ENCODE results near the gene RPL26. TPM values are rescaled to one million over a fixed set of nuclear protein-coding genes. Genes with fewer than 3 reads are reported as not detected.
A peak's percentile ranks its signal among the peaks of the same experiment; 100 is the strongest.
"Not testable (repeated sequence)": the region's sequence is repeated elsewhere in the genome, so short reads cannot be mapped to it uniquely, and the experiment has no call there.

RPL26 gene
- total RNA-seq, 2 donors from 2014 or later: 2,731 to 2,885 TPM

DNA sequence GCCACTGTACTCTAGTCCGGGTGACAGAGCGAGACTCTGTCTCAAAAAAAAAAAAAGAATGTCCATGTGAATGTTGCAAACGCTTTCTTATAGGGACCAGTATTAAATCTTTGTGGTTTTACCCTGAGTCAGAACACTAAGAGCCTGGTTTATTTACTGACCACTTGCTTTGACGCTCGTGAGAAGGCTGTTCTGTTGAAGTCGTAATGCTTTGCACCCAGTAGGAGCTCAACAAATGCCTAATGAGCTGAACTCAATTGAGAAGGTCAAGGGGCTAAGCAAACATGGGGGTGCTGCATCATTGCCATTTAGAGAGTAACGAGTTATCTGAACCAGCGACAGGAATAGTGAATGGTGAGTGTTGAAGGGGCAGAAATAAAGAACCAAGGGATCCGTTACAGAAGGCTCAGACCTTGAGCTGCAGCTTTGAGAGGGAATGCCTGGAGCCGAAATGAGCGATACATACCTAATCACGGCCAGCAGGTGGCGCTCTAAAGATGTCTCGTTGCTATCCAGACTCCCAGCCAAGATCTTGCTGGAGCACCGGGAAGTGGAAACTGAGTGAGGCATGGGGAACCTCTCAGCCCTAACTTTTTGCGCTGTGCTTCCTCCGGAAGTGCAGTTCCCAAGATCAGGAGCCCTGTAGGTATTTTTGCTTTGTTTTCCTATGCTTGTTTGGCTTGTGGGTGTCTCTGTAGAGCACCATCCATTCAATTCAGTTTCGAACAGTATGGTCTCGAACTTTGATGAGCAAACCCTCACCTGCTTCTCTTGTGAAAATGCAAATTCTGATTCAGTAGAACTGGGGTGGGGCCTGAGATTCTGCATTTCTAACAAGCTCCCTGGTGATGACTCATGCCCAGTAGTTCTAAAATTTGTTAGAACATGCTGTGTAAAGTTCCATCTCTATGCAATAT is 27.2 kb upstream of the RPL26 start:
- no peaks in the 10 kb centered on the region for H3K36me3 Mint-ChIP-seq (ENCODE audit: low read depth)
- H3K4me1 Mint-ChIP-seq: peaks cover 21% of the 10 kb centered on the region
- peak overlapping the region; percentile 31 for H3K4me3 Mint-ChIP-seq
- H3K9me3 ChIP-seq (ENCODE audit: control insufficient read depth, low read length, poor library complexity, severe bottlenecking): no peaks in the 10 kb centered on the region
- H3K27me3 Mint-ChIP-seq: peaks cover 35% of the 10 kb centered on the region
- no peak overlapping the region for H3K27ac Mint-ChIP-seq
- DNase-seq (peak; percentile 67 to 76 (median 71)), ATAC-seq (peak; percentile 73)

DNA sequence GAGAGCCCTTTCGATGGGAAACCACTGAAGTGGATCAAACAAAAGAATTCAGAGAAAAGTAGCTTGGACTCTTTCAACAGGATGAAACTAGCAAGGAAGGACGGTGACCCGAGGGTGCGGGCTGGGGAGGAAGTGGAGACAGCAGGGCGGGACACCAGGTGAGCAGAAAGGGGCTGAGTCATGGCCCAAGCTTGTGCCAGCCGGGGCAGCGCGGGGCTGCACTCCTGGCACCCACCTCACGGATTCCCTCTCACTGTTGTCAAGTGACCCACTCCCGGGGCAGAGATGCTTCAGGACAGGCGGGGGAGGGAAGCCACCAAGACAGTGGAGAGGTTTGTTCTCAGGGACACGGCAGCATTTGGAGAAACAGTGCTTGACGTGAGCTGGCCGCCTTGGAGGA is 25.4 kb upstream of the RPL26 start:
- peaks cover 14% of the 10 kb centered on the region for H3K4me1 Mint-ChIP-seq
- H3K36me3 Mint-ChIP-seq (ENCODE audit: low read depth): no peaks in the 10 kb centered on the region
- no peak overlapping the region for H3K4me3 Mint-ChIP-seq
- peaks cover 46% of the 10 kb centered on the region for H3K27me3 Mint-ChIP-seq
- no peak for ATAC-seq
- H3K27ac Mint-ChIP-seq: peak overlapping the region; percentile 19
- H3K9me3 ChIP-seq (ENCODE audit: control insufficient read depth, low read length, poor library complexity, severe bottlenecking): no peaks in the 10 kb centered on the region
- no peak for DNase-seq

DNA sequence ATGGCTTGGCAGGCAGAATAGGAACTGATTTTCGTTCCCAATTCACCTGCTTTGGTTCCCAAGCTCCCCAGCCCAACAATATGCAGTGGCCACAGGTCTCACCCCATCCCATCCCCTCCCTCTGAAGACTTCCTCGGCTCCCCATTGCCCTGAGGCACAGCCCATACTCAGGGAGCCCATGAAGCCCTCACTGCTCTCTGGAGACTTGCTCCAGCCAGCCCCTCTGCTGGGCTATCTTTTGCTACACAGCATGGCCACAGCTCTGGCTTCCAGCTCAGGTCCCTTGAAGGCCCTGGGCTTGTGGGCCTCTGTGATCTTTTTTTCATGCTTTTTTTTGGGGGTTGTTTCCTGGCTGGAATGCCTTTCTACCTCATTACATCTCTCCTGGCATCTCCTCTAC is 23.2 kb upstream of the RPL26 start:
- H3K9me3 ChIP-seq (ENCODE audit: control insufficient read depth, low read length, poor library complexity, severe bottlenecking): no peaks in the 10 kb centered on the region
- DNase-seq (no peak), ATAC-seq (no peak)
- H3K27ac Mint-ChIP-seq: no peak overlapping the region
- no peak overlapping the region for H3K4me3 Mint-ChIP-seq
- no peaks in the 10 kb centered on the region for H3K36me3 Mint-ChIP-seq (ENCODE audit: low read depth)
- H3K27me3 Mint-ChIP-seq: peaks cover 60% of the 10 kb centered on the region
- peaks cover 8% of the 10 kb centered on the region for H3K4me1 Mint-ChIP-seq

DNA sequence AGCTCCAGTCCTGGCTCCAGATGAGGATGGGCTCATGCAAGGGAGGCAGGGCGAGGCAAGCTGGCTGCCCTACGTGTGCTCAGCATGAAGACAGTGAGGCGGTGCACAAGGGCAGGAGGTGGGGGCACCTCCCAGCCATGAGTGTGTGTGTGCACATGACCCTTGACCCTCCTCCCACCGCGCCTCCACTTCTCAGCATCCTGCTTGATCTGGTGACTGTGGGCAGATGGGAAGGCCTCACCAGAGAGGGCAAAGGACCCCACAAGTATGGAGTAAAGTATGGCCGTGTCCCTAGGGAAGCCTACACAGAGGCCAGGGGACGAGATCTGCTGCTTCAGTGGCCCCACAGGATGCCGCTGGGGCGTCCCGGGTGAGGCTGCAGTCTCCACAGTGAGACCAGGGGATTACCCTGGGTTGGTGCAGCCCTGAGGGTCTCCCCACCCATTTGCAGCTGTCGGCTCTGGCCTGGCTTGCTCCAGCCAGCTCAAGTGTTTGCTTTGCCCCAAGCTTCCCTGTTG is 22.6 kb upstream of the RPL26 start:
- Mint-ChIP-seq H3K4me1 (peaks cover 8% of the 10 kb centered on the region), H3K27ac (no peak overlapping the region), H3K4me3 (no peak overlapping the region), H3K27me3 (peaks cover 63% of the 10 kb centered on the region), H3K36me3 (ENCODE audit: low read depth) (peaks cover 3% of the 10 kb centered on the region)
- no peak for DNase-seq
- no peak for ATAC-seq
- no peaks in the 10 kb centered on the region for H3K9me3 ChIP-seq (ENCODE audit: control insufficient read depth, low read length, poor library complexity, severe bottlenecking)

DNA sequence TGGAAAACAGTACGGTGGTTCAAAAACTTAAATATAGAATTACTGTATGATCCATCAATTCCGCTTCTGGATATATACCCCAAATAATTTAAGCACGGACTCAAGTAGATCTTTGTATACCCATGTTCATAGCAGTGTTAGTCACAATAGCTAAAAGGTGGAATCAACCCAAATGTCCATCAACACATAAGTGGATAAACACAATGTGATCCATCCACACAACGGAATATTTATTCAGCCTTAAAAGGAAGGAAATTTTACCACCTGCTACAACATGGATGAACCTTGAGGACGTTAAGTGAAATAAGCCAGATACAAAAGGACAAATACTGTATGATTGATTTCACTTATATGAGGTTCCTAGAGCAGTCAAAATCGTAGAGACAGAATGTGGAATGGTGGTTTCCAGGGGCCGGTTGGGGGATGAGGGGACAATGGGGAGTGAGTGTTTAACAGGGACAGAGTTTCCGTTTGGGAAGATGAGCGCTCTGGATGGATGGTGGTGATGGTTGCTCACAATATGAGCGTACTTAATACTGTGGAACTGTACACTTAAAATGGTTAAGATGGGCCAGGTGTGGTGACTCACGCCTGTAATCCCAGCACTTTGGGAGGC is 20.0 kb upstream of the RPL26 start:
- ATAC-seq (no peak), DNase-seq (no peak)
- Mint-ChIP-seq H3K27ac (no peak overlapping the region), H3K4me1 (peaks cover 2% of the 10 kb centered on the region), H3K27me3 (peaks cover 57% of the 10 kb centered on the region), H3K4me3 (no peak overlapping the region), H3K36me3 (ENCODE audit: low read depth) (peaks cover 3% of the 10 kb centered on the region)
- no peaks in the 10 kb centered on the region for H3K9me3 ChIP-seq (ENCODE audit: control insufficient read depth, low read length, poor library complexity, severe bottlenecking)

DNA sequence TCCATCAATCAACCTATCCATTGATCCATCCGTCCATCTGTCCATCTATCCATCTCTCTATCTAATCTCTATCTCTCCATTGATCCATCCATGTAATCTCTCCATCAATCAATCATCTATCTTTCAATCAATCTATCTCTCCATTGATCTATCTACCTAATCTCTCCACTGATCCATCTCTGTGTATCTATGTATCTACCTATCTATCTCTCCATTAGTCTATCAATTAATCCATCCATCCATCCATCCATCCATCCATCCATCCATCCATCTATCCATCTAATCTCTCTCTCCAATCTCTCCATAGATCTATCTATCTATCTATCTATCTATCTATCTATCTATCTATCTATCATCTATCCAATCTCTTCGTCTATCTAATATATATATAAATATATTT is 18.1 kb upstream of the RPL26 start:
- H3K9me3 ChIP-seq (ENCODE audit: control insufficient read depth, low read length, poor library complexity, severe bottlenecking): no peaks in the 10 kb centered on the region
- Mint-ChIP-seq H3K27ac (no peak overlapping the region), H3K36me3 (ENCODE audit: low read depth) (peaks cover 6% of the 10 kb centered on the region), H3K27me3 (peaks cover 53% of the 10 kb centered on the region), H3K4me1 (peaks cover 4% of the 10 kb centered on the region), H3K4me3 (no peak overlapping the region)
- DNase-seq (no peak), ATAC-seq (no peak)

DNA sequence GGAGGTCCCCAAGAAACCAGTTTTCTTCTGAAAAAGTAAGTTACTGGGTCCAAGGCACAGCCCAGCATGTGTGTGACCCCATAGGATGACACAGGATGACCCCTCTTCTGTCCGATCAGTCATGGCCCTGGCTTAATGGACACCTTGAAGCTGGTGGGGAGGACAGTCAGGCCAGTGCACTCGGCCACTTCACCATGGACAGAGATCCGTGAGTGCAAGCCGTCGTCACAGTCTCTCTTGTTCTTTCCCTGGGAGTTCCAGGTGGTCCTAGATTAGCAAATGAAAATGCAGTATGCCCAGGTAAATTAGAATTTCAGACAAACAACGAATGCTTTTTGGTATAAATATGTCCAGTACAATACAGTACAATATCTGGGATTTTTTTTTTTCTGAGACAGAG is 16.0 kb upstream of the RPL26 start:
- H3K4me3 Mint-ChIP-seq: no peak overlapping the region
- no peak for DNase-seq
- H3K9me3 ChIP-seq (ENCODE audit: control insufficient read depth, low read length, poor library complexity, severe bottlenecking): no peaks in the 10 kb centered on the region
- H3K36me3 Mint-ChIP-seq (ENCODE audit: low read depth): peaks cover 6% of the 10 kb centered on the region
- H3K4me1 Mint-ChIP-seq: peaks cover 6% of the 10 kb centered on the region
- no peak for ATAC-seq
- H3K27me3 Mint-ChIP-seq: peaks cover 42% of the 10 kb centered on the region
- H3K27ac Mint-ChIP-seq: no peak overlapping the region

DNA sequence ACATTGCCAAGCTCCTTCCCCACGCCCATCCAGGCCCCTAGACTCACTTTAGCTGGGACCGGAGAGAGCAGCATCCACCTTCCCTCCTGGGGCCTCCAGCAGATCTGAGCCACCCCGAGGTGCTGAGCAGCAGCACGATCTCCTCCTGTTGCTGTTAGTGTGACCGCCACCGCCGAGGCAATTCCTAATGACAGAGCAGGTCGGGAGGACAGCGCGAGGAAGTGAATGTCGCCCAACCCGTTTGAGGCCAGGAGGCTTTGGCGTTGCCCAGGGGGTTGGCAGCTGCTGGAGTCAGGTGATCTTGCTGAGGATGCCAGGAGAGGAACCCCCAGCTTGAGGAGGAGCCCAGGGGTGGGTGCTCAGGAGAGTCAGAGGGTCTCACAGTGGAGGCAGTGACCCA is 14.6 kb upstream of the RPL26 start, which contains the start of gene RNF222:
TSS of gene RNF222 (minus strand) at position 192 of the 400 bp plus-strand sequence. CDS start 4,366 bp downstream, outside the sequence.
- H3K9me3 ChIP-seq (ENCODE audit: control insufficient read depth, low read length, poor library complexity, severe bottlenecking): no peaks in the 10 kb centered on the region
- no peak for ATAC-seq
- Mint-ChIP-seq H3K27me3 (peaks cover 34% of the 10 kb centered on the region), H3K4me1 (peaks cover 11% of the 10 kb centered on the region), H3K4me3 (no peak within 1 kb of the TSS), H3K27ac (no peak within 1 kb of the TSS), H3K36me3 (ENCODE audit: low read depth) (peaks cover 6% of the 10 kb centered on the region)
- no peak for DNase-seq

DNA sequence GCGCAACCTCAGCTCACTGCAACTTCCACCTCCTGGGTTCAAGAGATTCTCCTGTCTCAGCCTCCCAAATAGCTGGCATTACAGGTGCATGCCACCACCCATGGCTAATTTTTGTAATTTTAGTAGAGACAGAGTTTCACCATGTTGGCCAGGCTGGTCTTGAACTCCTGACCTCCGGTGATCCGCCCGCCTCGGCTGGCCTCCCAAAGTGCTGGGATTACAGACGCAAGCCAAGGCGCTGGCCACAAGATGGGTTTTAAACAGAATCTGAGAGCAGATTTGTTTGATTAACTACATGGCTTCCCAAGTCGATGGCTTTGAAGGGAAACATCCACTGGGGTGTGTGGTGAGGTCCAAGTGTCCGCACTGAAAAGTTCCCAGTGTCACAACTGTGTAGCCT is 11.5 kb upstream of the RPL26 start:
- H3K9me3 ChIP-seq (ENCODE audit: control insufficient read depth, low read length, poor library complexity, severe bottlenecking); DNase-seq; ATAC-seq; H3K36me3 Mint-ChIP-seq (ENCODE audit: low read depth); H3K27me3 Mint-ChIP-seq; H3K4me3 Mint-ChIP-seq: not testable (repeated sequence)
- H3K27ac Mint-ChIP-seq: peak overlapping the region; percentile 92
- peaks cover 11% of the 10 kb centered on the region for H3K4me1 Mint-ChIP-seq

DNA sequence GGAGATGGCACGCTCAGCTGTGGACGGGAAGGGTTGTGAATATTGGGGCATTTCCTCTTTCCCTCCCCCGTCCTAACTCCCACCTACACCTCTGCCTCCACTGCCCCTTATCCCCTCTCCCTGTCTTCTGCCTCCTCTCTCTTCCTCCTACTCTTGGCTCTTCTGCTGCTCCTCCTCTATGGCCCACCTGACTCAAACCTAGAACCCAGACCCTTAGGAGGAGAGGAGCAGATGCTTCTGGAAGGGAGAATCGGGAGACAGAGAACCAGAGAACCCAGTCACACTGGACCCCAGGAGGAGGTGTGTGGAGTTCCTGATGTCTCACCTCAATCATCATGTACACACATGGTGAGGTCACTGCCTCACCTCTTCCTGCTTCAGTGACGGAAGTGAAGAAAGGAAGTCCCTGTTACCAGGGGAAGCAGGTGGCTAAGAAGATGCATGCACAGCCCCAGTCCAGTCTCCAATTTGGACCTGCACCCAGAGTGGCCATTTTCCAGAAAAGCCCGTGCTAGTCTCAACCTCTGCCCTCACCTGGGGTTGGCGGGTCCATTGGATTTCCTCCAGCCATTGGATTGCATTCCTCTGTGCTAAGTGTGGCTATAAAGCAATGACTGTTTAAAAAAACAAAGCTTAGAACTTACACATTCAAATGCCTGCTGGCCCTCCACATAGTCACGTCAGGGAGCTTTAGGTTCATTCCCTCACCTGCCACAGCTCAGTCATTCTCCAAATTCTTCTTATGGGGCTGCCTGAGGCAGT is 10.7 kb upstream of the RPL26 start:
- ATAC-seq: peak; percentile 97
- peaks cover 11% of the 10 kb centered on the region for H3K4me1 Mint-ChIP-seq
- no peaks in the 10 kb centered on the region for H3K9me3 ChIP-seq (ENCODE audit: control insufficient read depth, low read length, poor library complexity, severe bottlenecking)
- peaks cover 9% of the 10 kb centered on the region for H3K27me3 Mint-ChIP-seq
- H3K36me3 Mint-ChIP-seq (ENCODE audit: low read depth): peaks cover 3% of the 10 kb centered on the region
- H3K4me3 Mint-ChIP-seq: peak overlapping the region; percentile 72
- DNase-seq: no peak
- peak overlapping the region; percentile 92 for H3K27ac Mint-ChIP-seq

DNA sequence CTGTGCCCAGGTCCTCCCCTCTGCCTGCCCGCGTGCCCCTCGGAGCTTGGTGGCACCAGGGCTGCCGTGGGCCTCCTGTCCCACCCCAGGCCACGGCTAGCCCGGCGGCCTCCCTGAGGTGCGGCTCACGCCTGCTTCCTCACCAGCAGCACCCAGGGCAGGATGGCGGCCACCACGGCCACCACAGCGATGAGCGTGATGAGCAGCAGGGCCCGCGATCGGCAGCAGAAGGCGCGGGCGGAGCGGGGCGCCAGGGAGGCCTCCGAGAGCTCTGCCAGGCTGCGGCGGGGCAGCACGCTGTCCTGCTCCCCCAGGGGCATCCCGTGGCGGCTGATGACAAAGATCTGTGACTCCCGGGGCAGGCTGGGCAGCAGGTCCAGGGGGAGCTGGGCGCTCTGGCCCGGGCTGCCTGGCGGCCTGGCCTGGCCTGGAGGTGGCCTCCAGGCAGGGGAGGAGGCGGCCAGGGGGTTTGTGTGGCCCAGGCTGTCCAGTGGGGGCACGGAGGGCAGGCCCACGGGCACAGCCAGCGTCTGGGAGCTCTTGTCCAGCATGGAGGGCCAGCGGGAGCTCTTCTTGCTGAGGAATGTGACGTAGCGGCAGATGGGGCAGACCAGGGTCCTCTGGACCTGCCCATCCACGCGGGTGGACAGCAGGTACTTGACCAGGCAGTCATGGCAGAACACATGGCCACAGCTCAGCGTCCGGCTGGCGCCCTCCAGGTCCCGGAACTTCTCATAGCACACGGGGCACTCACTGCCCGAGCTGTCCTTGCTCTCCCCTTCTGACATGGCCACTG is 9.9 kb upstream of the RPL26 start:
- Mint-ChIP-seq H3K27me3 (peaks cover 7% of the 10 kb centered on the region), H3K4me1 (peaks cover 11% of the 10 kb centered on the region), H3K27ac (peak overlapping the region; percentile 92), H3K36me3 (ENCODE audit: low read depth) (peaks cover 3% of the 10 kb centered on the region), H3K4me3 (no peak overlapping the region)
- DNase-seq (no peak), ATAC-seq (no peak)
- no peaks in the 10 kb centered on the region for H3K9me3 ChIP-seq (ENCODE audit: control insufficient read depth, low read length, poor library complexity, severe bottlenecking)

DNA sequence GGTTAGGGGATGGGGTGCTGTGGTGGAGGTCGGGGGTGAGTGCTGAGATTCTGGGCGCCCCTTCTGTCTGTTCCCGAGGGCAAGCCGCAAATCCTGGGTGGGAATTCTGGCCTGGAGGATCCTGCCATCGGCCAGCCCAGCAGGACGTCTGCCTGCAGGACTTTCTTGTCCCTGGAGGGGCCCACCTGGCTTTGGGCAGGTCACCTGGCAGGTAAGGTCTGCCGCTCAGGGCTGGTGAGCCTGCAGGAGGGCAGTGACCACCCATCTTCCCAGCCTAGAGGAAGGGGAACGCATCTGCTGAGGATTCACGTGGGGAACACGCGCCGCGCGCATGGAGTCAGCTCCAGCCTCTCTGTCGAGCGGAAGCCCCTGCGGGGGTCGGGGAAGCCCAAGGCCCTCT is 9.3 kb upstream of the RPL26 start:
- Mint-ChIP-seq H3K27ac (no peak overlapping the region), H3K27me3 (peaks cover under 1% of the 10 kb centered on the region)

More for the DNA sequence above, 9.3 kb upstream of the RPL26 start:
- H3K36me3 Mint-ChIP-seq (ENCODE audit: low read depth): no peaks in the 10 kb centered on the region
- DNase-seq (no peak), ATAC-seq (no peak)
- H3K4me1 Mint-ChIP-seq: peaks cover 14% of the 10 kb centered on the region
- no peaks in the 10 kb centered on the region for H3K9me3 ChIP-seq (ENCODE audit: control insufficient read depth, low read length, poor library complexity, severe bottlenecking)
- H3K4me3 Mint-ChIP-seq: no peak overlapping the region

Measured in T-helper 17 cell (primary cell).